PC-3 (cell line): Measurements from ENCODE around the gene CBFA2T2. TPM values are rescaled to one million over a fixed set of nuclear protein-coding genes. Genes with fewer than 3 reads are reported as not detected.

ENCODE experiments used
- ATAC-seq: fragments of 200-7000 bp; cut with Tn5 transposase; 2 replicates; pipeline ENCODE4 v1.9.1; 2020; ENCODE audit warnings: mild to moderate bottlenecking, moderate library complexity
- BruUV-seq: library from RNA; stranded (reverse); fragments of 400-500 nt; replicated peaks from 2 replicates; lab custom pipeline; 2021; lab: Mats Ljungman, UMichigan
- CTCF ChIA-PET: fragments of 300-600 bp; sonication (Branson Sonifier 250); formaldehyde crosslinking; loops from one replicate; lab custom pipeline; 2022; ENCODE audit warnings: antibody characterized with exemption; lab: Charles Lee
- POLR2A ChIA-PET: fragments of 300-600 bp; sonication (Branson Sonifier 250); formaldehyde crosslinking; loops from one replicate; lab custom pipeline; 2022; ENCODE audit warnings: antibody characterized with exemption; ENCODE audit not compliant: unreplicated experiment; lab: Charles Lee
- DNase-seq: peaks from one replicate; pipeline ENCODE4 v3.0.0-alpha.2; 2015
- H2AFZ ChIP-seq: fragments of 300-600 bp; sonication (generic); 2 replicates; pipeline ENCODE4 v1.6.0; 2016; ENCODE audit warnings: antibody characterized with exemption, low read length
- H3F3A ChIP-seq: fragments of 300-600 bp; sonication (generic); one replicate; pipeline ENCODE4 v1.6.0; 2017; ENCODE audit warnings: antibody characterized with exemption, low read length, control low read depth, mild to moderate bottlenecking; ENCODE audit not compliant: unreplicated experiment
- H3K27ac ChIP-seq: fragments of 300-600 bp; sonication (generic); 2 replicates; pipeline ENCODE4 v1.5.1; 2016; ENCODE audit warnings: mild to moderate bottlenecking, low read length
- H3K27me3 ChIP-seq: fragments of 300-600 bp; sonication (generic); 2 replicates; pipeline ENCODE4 v1.6.1; 2016; ENCODE audit warnings: low read length, mixed read lengths
- H3K36me3 ChIP-seq: fragments of 300-600 bp; sonication (generic); 2 replicates; pipeline ENCODE4 v1.6.1; 2016; ENCODE audit warnings: low read depth, mixed run types, low read length, mixed read lengths
- H3K4me1 ChIP-seq: fragments of 300-600 bp; sonication (generic); 2 replicates; pipeline ENCODE4 v1.5.1; 2016; ENCODE audit warnings: low read length; ENCODE audit not compliant: insufficient read depth
- H3K4me2 ChIP-seq: fragments of 300-600 bp; sonication (generic); 2 replicates; pipeline ENCODE4 v1.6.0; 2016; ENCODE audit warnings: low read length
- H3K4me3 ChIP-seq: fragments of 300-600 bp; sonication (generic); 2 replicates; pipeline ENCODE4 v1.5.1; 2016; ENCODE audit warnings: mild to moderate bottlenecking, low read length, mixed read lengths
- H3K79me2 ChIP-seq: fragments of 300-600 bp; sonication (generic); 2 replicates; pipeline ENCODE4 v1.6.1; 2017; ENCODE audit warnings: low read length, mixed read lengths
- H3K9ac ChIP-seq: fragments of 300-600 bp; sonication (generic); 2 replicates; pipeline ENCODE4 v1.6.0; 2016; ENCODE audit warnings: mild to moderate bottlenecking, low read length
- H3K9me2 ChIP-seq: fragments of 300-600 bp; sonication (generic); replicated peaks from 2 replicates; pipeline ENCODE4 v1.6.1; 2016; ENCODE audit warnings: mixed run types, low read length, mixed read lengths
- H3K9me3 ChIP-seq: fragments of 300-600 bp; sonication (generic); 2 replicates; pipeline ENCODE4 v1.6.1; 2016; ENCODE audit warnings: low read length, mixed read lengths
- H4K20me1 ChIP-seq: fragments of 300-600 bp; sonication (generic); 2 replicates; pipeline ENCODE4 v1.6.1; 2016; ENCODE audit warnings: low read length, mixed read lengths
- EZH2 ChIP-seq: fragments of 300-600 bp; sonication (generic); IDR thresholded peaks from one replicate; pipeline ENCODE4 v1.6.1; 2017; ENCODE audit warnings: antibody characterized with exemption, mild to moderate bottlenecking, low read length; ENCODE audit not compliant: unreplicated experiment
- EZH2phosphoT487 ChIP-seq: fragments of 300-600 bp; sonication (generic); IDR thresholded peaks from 2 replicates; pipeline ENCODE4 v1.6.1; 2018; ENCODE audit warnings: mild to moderate bottlenecking, antibody characterized with exemption, low read length, borderline replicate concordance
- intact Hi-C: fragments of 100-400 bp; cut with micrococcal nuclease; formaldehyde crosslinking; loops from 2 replicates; pipeline ENCODE4 v1.9.0; 2023
- total RNA-seq: library from RNA; depleted of rRNA; stranded (reverse); fragments of >200 nt; gene quantifications from 2 replicates; pipeline ENCODE4 v1.2.3, GENCODE V29; 2014
- TF ChIP-seq, protein P1 (sequence below): fragments of 300-600 bp; sonication (generic); conservative IDR thresholded peaks from 2 replicates; pipeline ENCODE4 v1.5.1; 2017; ENCODE audit warnings: antibody characterized with exemption, low read depth, mild to moderate bottlenecking, low read length

The CBFA2T2 gene
- total RNA-seq, 1 experiment from 2014 or later: 9.7 TPM

DNA sequence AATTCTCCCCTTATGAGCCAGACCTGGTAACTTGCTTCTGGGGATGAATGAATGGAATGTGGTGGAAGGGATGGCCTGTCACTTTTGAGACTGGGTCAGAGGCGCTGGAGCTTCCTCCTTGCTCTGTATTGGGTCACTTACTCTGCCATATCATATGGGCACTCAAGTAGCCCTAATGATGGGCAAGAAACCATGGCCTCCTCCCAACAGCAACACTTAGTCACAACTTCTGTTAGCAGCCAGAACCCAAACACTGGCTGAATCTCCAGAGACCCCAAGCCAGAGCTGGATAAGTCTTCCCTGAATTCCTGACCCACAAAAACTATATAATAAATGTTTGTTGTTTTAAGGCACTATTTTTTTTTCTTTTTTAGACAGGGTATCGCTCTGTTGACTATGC lies 190.8 kb downstream of the CBFA2T2 start:
- Histone ChIP-seq H4K20me1 (peaks cover 27% of the 10 kb centered on the region), H2AFZ (no peak overlapping the region), H3K9ac (no peak overlapping the region), H3K9me3 (no peaks in the 10 kb centered on the region), H3K79me2 (peaks cover 43% of the 10 kb centered on the region), H3K36me3 (peaks cover 4% of the 10 kb centered on the region), H3K27me3 (no peaks in the 10 kb centered on the region), H3K9me2 (no peaks in the 10 kb centered on the region), H3K4me1 (peaks cover 14% of the 10 kb centered on the region), H3K27ac (no peak overlapping the region), H3K4me2 (no peak overlapping the region), H3K4me3 (no peak overlapping the region), H3F3A (no peaks in the 10 kb centered on the region)
- ATAC-seq: no peak
- CTCF ChIA-PET: interaction anchor here (0.6 kb wide), 1 partner anchor 112 kb away, joined by 3 read pairs; no protein-coding TSS in a partner anchor
- POLR2A ChIA-PET: no interaction called here
- no TSS peak for BruUV-seq
- intact Hi-C loops: loop anchor here (10.0 kb wide), 1 partner anchor 104 kb away; no protein-coding TSS in a partner anchor
- DNase-seq: no peak
- no peak for TF ChIP-seq EZH2
- TF ChIP-seq, protein P1, sequence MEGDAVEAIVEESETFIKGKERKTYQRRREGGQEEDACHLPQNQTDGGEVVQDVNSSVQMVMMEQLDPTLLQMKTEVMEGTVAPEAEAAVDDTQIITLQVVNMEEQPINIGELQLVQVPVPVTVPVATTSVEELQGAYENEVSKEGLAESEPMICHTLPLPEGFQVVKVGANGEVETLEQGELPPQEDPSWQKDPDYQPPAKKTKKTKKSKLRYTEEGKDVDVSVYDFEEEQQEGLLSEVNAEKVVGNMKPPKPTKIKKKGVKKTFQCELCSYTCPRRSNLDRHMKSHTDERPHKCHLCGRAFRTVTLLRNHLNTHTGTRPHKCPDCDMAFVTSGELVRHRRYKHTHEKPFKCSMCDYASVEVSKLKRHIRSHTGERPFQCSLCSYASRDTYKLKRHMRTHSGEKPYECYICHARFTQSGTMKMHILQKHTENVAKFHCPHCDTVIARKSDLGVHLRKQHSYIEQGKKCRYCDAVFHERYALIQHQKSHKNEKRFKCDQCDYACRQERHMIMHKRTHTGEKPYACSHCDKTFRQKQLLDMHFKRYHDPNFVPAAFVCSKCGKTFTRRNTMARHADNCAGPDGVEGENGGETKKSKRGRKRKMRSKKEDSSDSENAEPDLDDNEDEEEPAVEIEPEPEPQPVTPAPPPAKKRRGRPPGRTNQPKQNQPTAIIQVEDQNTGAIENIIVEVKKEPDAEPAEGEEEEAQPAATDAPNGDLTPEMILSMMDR: no peak
- TF ChIP-seq EZH2phosphoT487: no peak

DNA sequence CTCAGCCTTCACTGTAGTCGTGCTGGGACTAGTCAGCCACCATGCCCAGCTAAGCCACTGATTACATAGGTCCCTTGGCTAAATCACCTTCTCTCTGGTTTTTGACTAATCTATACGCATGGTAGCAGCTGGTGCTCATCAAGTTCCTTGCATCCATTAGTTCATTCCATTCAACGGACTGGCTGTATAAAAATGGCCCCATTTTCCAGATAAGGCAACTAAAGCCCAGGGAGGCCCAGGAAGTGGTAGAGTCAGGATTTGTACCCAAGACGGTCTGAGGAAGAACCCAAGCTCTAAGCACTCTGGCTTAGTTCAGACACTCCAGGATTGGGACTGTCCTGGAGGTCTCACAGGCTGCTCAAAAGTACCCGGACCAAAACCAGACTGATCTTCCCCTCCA lies 191.4 kb downstream of the CBFA2T2 start:
- POLR2A ChIA-PET: no interaction called here

More for the DNA sequence above, 191.4 kb downstream of the CBFA2T2 start:
- Histone ChIP-seq H3K36me3 (peaks cover 4% of the 10 kb centered on the region), H3K27me3 (no peaks in the 10 kb centered on the region), H3K4me1 (peaks cover 14% of the 10 kb centered on the region), H3K4me3 (no peak overlapping the region), H3K79me2 (peaks cover 43% of the 10 kb centered on the region), H3K9me2 (no peaks in the 10 kb centered on the region), H4K20me1 (peaks cover 27% of the 10 kb centered on the region), H3K9me3 (no peaks in the 10 kb centered on the region), H2AFZ (no peak overlapping the region), H3K27ac (no peak overlapping the region), H3K4me2 (no peak overlapping the region), H3F3A (no peaks in the 10 kb centered on the region), H3K9ac (no peak overlapping the region)
- no peak for ATAC-seq
- intact Hi-C loops: loop anchor here (10.0 kb wide), 1 partner anchor 104 kb away; no protein-coding TSS in a partner anchor
- DNase-seq: no peak
- no TSS peak for BruUV-seq
- CTCF ChIA-PET: no interaction called here
- TF ChIP-seq EZH2 (no peak), EZH2phosphoT487 (no peak)
- TF ChIP-seq, protein P1: no peak
